GM19238 (cell line): ENCODE data around the gene ATP5MC3.

ENCODE experiments used
- DNase-seq: peaks from one replicate; pipeline ENCODE4 v3.0.0; 2011; ENCODE audit warnings: low spot score; ENCODE audit not compliant: insufficient read length

ATP5MC3 gene

GRCh38 chr2:175168564-175168945 is 13.0 kb downstream of the ATP5MC3 start:
- DNase-seq = no peak

GRCh38 chr2:175167792-175168563 is 13.5 kb downstream of the ATP5MC3 start, which contains the start of gene ATF2:
ATF2 (minus strand) TSS chr2:175168203; CDS start chr2:175136443, 31,760 bp downstream.
- DNase-seq = peak; percentile 82

GRCh38 chr2:175167076-175167791 is 14.3 kb downstream of the ATP5MC3 start:
- DNase-seq = peak; percentile 7

GRCh38 chr2:175166216-175166824 is 15.2 kb downstream of the ATP5MC3 start:
- no peak for DNase-seq

GRCh38 chr2:175164235-175164634 is 17.3 kb downstream of the ATP5MC3 start:
- DNase-seq = no peak

GRCh38 chr2:175158894-175159293 is 22.6 kb downstream of the ATP5MC3 start:
- DNase-seq = no peak

GRCh38 chr2:175156534-175156933 is 25.0 kb downstream of the ATP5MC3 start:
- DNase-seq = no peak

- DNase-seq = no peak
These were observed 26.8 kb downstream of the ATP5MC3 start for GRCh38 chr2:175154661-175155082.

GRCh38 chr2:175152242-175152641 is 29.3 kb downstream of the ATP5MC3 start:
- DNase-seq = no peak

- DNase-seq = no peak
These were observed 29.7 kb downstream of the ATP5MC3 start for GRCh38 chr2:175151791-175152190.

- DNase-seq = no peak
These were observed 34.3 kb downstream of the ATP5MC3 start for GRCh38 chr2:175147186-175147585.

GRCh38 chr2:175143678-175144077 is 37.8 kb downstream of the ATP5MC3 start:
- no peak for DNase-seq

GRCh38 chr2:175143191-175143590 is 38.3 kb downstream of the ATP5MC3 start:
- DNase-seq = no peak

GRCh38 chr2:175140332-175140731 is 41.2 kb downstream of the ATP5MC3 start:
- no peak for DNase-seq

GRCh38 chr2:175137793-175138192 is 43.7 kb downstream of the ATP5MC3 start:
- no peak for DNase-seq

GRCh38 chr2:175136334-175137215 is 44.9 kb downstream of the ATP5MC3 start:
- DNase-seq = no peak

GRCh38 chr2:175135862-175136261 is 45.6 kb downstream of the ATP5MC3 start:
- DNase-seq = no peak

- DNase-seq = no peak
These were observed 46.3 kb downstream of the ATP5MC3 start for GRCh38 chr2:175135177-175135576.

GRCh38 chr2:175131252-175131651 is 50.3 kb downstream of the ATP5MC3 start:
- DNase-seq = no peak

- DNase-seq = no peak
These were observed 54.8 kb downstream of the ATP5MC3 start for GRCh38 chr2:175126661-175127060.
